ENCODE measurements around the gene MS4A6A.
"Not testable (repeated sequence)": the region's sequence is repeated elsewhere in the genome, so short reads cannot be mapped to it uniquely, and the experiment has no call there.

MS4A6A gene

GRCh38 chr11:60197442-60197841, 14.6 kb upstream of the MS4A6A start:
- no peak for DNase-seq (ENCODE audit: low spot score)
- TF ChIP-seq, protein P1, sequence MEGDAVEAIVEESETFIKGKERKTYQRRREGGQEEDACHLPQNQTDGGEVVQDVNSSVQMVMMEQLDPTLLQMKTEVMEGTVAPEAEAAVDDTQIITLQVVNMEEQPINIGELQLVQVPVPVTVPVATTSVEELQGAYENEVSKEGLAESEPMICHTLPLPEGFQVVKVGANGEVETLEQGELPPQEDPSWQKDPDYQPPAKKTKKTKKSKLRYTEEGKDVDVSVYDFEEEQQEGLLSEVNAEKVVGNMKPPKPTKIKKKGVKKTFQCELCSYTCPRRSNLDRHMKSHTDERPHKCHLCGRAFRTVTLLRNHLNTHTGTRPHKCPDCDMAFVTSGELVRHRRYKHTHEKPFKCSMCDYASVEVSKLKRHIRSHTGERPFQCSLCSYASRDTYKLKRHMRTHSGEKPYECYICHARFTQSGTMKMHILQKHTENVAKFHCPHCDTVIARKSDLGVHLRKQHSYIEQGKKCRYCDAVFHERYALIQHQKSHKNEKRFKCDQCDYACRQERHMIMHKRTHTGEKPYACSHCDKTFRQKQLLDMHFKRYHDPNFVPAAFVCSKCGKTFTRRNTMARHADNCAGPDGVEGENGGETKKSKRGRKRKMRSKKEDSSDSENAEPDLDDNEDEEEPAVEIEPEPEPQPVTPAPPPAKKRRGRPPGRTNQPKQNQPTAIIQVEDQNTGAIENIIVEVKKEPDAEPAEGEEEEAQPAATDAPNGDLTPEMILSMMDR (conservative IDR thresholded peaks at IDR 0.05; ENCODE audit: low read depth): no peak
- ChIA-PET POLR2A (ENCODE audit: low non-redundant PET) (no interaction called here), CTCF (no interaction called here)
- H3K27ac ChIP-seq: no peak overlapping the region

DNA sequence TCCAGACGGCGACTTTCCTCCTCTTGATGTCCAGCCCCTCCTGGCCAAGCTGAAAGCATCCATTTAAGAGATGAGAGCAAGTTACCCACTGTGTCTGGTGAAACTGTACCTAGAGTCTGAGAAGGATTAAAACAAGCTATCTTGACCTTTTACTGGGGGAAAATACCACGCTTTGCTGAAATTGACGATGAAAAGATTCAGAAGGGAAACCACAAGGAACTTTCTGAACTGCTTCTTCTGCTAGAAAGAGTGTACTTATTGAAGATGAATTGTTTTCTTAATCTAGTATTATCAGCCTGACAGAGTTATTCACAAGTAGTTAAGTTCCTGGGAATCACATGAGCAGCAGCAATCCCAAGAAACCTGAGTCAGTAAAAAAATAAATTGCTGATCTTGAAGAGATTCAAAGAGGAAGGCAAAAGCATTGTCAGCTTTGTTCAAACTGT, 13.1 kb upstream of the MS4A6A start:
- POLR2A ChIA-PET (ENCODE audit: low non-redundant PET): no interaction called here
- DNase-seq (ENCODE audit: low spot score): no peak
- no peak overlapping the region for H3K27ac ChIP-seq
- CTCF ChIA-PET: interaction anchor here (0.6 to 1.4 kb wide), 2 partner anchors 56 to 74 kb away, joined by 4 to 5 read pairs; no protein-coding TSS in a partner anchor
- TF ChIP-seq, protein P1 (conservative IDR thresholded peaks at IDR 0.05; ENCODE audit: low read depth): no peak

DNA sequence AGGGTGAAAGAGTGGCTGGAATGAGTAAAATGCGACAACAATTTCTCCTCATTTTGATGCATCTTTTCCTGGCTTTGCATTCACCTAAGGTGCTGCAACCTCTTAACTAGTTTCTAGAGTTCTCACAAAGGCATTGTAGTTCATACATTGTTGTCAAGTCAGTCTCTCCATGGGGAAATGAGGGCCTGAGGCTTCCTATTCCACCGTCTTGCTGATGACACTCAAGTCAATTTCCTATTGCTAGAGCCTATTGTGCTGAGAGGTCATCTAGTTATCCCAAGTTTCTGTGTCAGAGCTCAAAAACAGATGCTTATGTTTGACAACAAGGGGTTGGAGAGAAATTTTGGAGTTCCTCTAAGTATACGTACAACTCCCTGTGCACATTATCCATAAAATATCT, 11.6 kb upstream of the MS4A6A start:
- CTCF ChIA-PET: no interaction called here
- DNase-seq (ENCODE audit: low spot score): no peak
- POLR2A ChIA-PET (ENCODE audit: low non-redundant PET): no interaction called here
- TF ChIP-seq, protein P1 (conservative IDR thresholded peaks at IDR 0.05; ENCODE audit: low read depth): no peak
- no peak overlapping the region for H3K27ac ChIP-seq

GRCh38 chr11:60193687-60194433, 11.0 kb upstream of the MS4A6A start:
- DNase-seq (ENCODE audit: low spot score): peak; percentile 34
- CTCF ChIA-PET: interaction anchor here (0.5 kb wide), 1 partner anchor 15 kb away, joined by 3 read pairs; no protein-coding TSS in a partner anchor
- TF ChIP-seq, protein P1 (conservative IDR thresholded peaks at IDR 0.05; ENCODE audit: low read depth): peak; percentile 63

DNA sequence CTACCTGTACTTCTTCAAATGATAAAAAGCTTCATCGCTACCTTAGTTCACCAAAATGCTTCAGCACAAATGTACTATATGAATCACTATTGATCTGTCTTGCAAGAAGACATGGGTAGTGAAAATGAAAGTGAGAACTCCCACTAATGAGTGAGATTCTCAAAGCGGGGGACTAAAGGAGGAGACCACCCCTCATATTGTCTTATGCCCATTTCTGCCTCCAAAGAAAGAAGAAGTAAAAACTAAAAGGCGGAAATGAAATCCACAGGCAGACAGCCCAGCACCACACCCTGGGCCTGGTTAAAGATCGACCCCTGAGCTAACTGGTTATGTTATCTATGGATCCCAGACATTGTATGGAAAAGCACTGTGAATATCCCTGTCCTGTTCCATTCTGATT, 9.7 kb upstream of the MS4A6A start:
- CTCF ChIA-PET: interaction anchor here (0.7 kb wide), 1 partner anchor 43 kb away, joined by 4 read pairs; no protein-coding TSS in a partner anchor

More at GRCh38 chr11:60193687-60194433, 11.0 kb upstream of the MS4A6A start:
- POLR2A ChIA-PET (ENCODE audit: low non-redundant PET): no interaction called here
- H3K27ac ChIP-seq: no peak overlapping the region

GRCh38 chr11:60188481-60188880, 5.6 kb upstream of the MS4A6A start:
- POLR2A ChIA-PET (ENCODE audit: low non-redundant PET); DNase-seq (ENCODE audit: low spot score); CTCF ChIA-PET; H3K27ac ChIP-seq: not testable (repeated sequence)

More for the DNA sequence above, 9.7 kb upstream of the MS4A6A start:
- POLR2A ChIA-PET (ENCODE audit: low non-redundant PET); DNase-seq (ENCODE audit: low spot score); H3K27ac ChIP-seq: not testable (repeated sequence)

GRCh38 chr11:60186128-60186527, 3.2 kb upstream of the MS4A6A start:
- H3K27ac ChIP-seq; POLR2A ChIA-PET (ENCODE audit: low non-redundant PET); DNase-seq (ENCODE audit: low spot score): not testable (repeated sequence)
- CTCF ChIA-PET: interaction anchor here (0.6 kb wide), 1 partner anchor 180 kb away, joined by 3 read pairs; no protein-coding TSS in a partner anchor

- H3K27ac ChIP-seq; DNase-seq (ENCODE audit: low spot score); CTCF ChIA-PET; POLR2A ChIA-PET (ENCODE audit: low non-redundant PET): not testable (repeated sequence)
Observed at GRCh38 chr11:60185512-60185827, 2.6 kb upstream of the MS4A6A start.

Data from RWPE1 (cell line).